IMR-90 (cell line): ENCODE results near the gene ZEB2. TPM values are rescaled to one million over a fixed set of nuclear protein-coding genes. Genes with fewer than 3 reads are reported as not detected.

Experiments used
- ATAC-seq: fragments of 200-7000 bp; cut with Tn5 transposase; 2 replicates; pipeline ENCODE4 v1.9.1; 2020; ENCODE audit warnings: low read depth, mild to moderate bottlenecking, moderate library complexity
- BruUV-seq: library from RNA; stranded (reverse); fragments of 400-500 nt; replicated peaks from 2 replicates; lab custom pipeline; 2021; lab: Mats Ljungman, UMichigan
- CTCF ChIA-PET: fragments of 300-600 bp; formaldehyde crosslinking; extraction: SDS; loops from one replicate; lab custom pipeline; 2021; ENCODE audit warnings: antibody characterized with exemption; lab: Yijun Ruan, JAX
- POLR2A ChIA-PET: fragments of 300-600 bp; sonication (Branson Sonifier 250); formaldehyde crosslinking; loops from one replicate; lab custom pipeline; 2022; ENCODE audit warnings: antibody characterized with exemption; ENCODE audit not compliant: unreplicated experiment; lab: Charles Lee
- DNase-seq: peaks from one replicate; pipeline ENCODE4 v3.0.0; 2013
- H2AFZ ChIP-seq: replicated peaks from 2 replicates; pipeline ENCODE3; 2013; ENCODE audit warnings: low read length, mild to moderate bottlenecking; ENCODE audit not compliant: poor library complexity
- H2AK5ac ChIP-seq: 2 replicates; pipeline ENCODE4 v1.6.1; 2013; ENCODE audit warnings: low read depth, low read length, inconsistent platforms
- H2AK9ac ChIP-seq: replicated peaks from 2 replicates; pipeline ENCODE3; 2013; ENCODE audit warnings: mild to moderate bottlenecking, low read depth, low read length, moderate library complexity; ENCODE audit not compliant: poor library complexity
- H2BK120ac ChIP-seq: 2 replicates; pipeline ENCODE4 v1.6.1; 2013; ENCODE audit warnings: low read depth, low read length, inconsistent platforms
- H2BK15ac ChIP-seq: 3 replicates; pipeline ENCODE4 v1.6.1; 2013; ENCODE audit warnings: low read depth, low read length, inconsistent platforms
- H2BK20ac ChIP-seq: 2 replicates; pipeline ENCODE4 v1.6.1; 2013; ENCODE audit warnings: low read depth, mild to moderate bottlenecking, inconsistent platforms, low read length, moderate library complexity
- H2BK5ac ChIP-seq: 2 replicates; pipeline ENCODE4 v1.6.1; 2013; ENCODE audit warnings: mild to moderate bottlenecking, low read depth, low read length, inconsistent platforms; ENCODE audit not compliant: poor library complexity, severe bottlenecking
- H3K14ac ChIP-seq: replicated peaks from 2 replicates; pipeline ENCODE4 v1.6.1; 2013; ENCODE audit warnings: low read depth, low read length, inconsistent platforms
- H3K18ac ChIP-seq: 2 replicates; pipeline ENCODE4 v1.6.1; 2013; ENCODE audit warnings: low read depth, low read length, control low read depth
- H3K23ac ChIP-seq: 2 replicates; pipeline ENCODE4 v1.6.1; 2013; ENCODE audit warnings: low read depth, low read length, inconsistent platforms
- H3K27ac ChIP-seq: 2 replicates; pipeline ENCODE4 v1.5.1; 2013; ENCODE audit warnings: mild to moderate bottlenecking, control low read depth, low read length; ENCODE audit not compliant: insufficient read depth
- H3K27me3 ChIP-seq: 2 replicates; pipeline ENCODE4 v1.6.1; 2013; ENCODE audit warnings: low read length; ENCODE audit not compliant: control insufficient read depth, insufficient read depth
- H3K36me3 ChIP-seq: 2 replicates; pipeline ENCODE4 v1.6.1; 2013; ENCODE audit warnings: low read length, mixed read lengths; ENCODE audit not compliant: control insufficient read depth, insufficient read depth
- H3K4ac ChIP-seq: 2 replicates; pipeline ENCODE4 v1.6.1; 2013; ENCODE audit warnings: low read depth, low read length, inconsistent platforms
- H3K4me1 ChIP-seq: 2 replicates; pipeline ENCODE4 v1.6.1; 2013; ENCODE audit warnings: low read length, mixed read lengths; ENCODE audit not compliant: control insufficient read depth, insufficient read depth
- H3K4me2 ChIP-seq: 2 replicates; pipeline ENCODE4 v1.6.1; 2013; ENCODE audit warnings: low read depth, mild to moderate bottlenecking, control low read depth, low read length, moderate library complexity
- H3K4me3 ChIP-seq: 2 replicates; pipeline ENCODE4 v1.5.1; 2013; ENCODE audit warnings: low read depth, mild to moderate bottlenecking, control low read depth, low read length, moderate library complexity; ENCODE audit not compliant: insufficient read depth
- H3K56ac ChIP-seq: 2 replicates; pipeline ENCODE4 v1.6.1; 2013; ENCODE audit warnings: low read length, inconsistent platforms; ENCODE audit not compliant: insufficient read depth; ENCODE audit errors: extremely low read depth
- H3K79me1 ChIP-seq, 2 experiments: 2 replicates each; pipeline ENCODE4 v1.6.1; 2013; ENCODE audit warnings: low read length in 2 of 2, inconsistent platforms in 1 of 2, low read depth in 1 of 2
- H3K9ac ChIP-seq: 2 replicates; pipeline ENCODE4 v1.6.1; 2013; ENCODE audit warnings: low read depth, low read length, control low read depth
- H3K9me1 ChIP-seq: 2 replicates; pipeline ENCODE4 v1.6.1; 2013; ENCODE audit warnings: low read length, inconsistent platforms; ENCODE audit not compliant: insufficient read depth
- H3K9me3 ChIP-seq: 2 replicates; pipeline ENCODE4 v1.6.1; 2013; ENCODE audit warnings: low read length; ENCODE audit not compliant: control insufficient read depth, insufficient read depth
- H4K20me1 ChIP-seq: 2 replicates; pipeline ENCODE4 v1.6.1; 2013; ENCODE audit warnings: low read length, inconsistent platforms; ENCODE audit not compliant: insufficient read depth
- H4K5ac ChIP-seq: 2 replicates; pipeline ENCODE4 v1.6.1; 2013; ENCODE audit warnings: mild to moderate bottlenecking, low read depth, low read length, control low read depth
- H4K8ac ChIP-seq, 2 experiments: 2 replicates each; pipeline ENCODE4 v1.6.1; 2013; ENCODE audit warnings: low read depth in 2 of 2, low read length in 2 of 2, control low read depth in 1 of 2, inconsistent platforms in 1 of 2
- H4K91ac ChIP-seq: 2 replicates; pipeline ENCODE4 v1.6.1; 2013; ENCODE audit warnings: low read depth, low read length, inconsistent platforms; ENCODE audit not compliant: insufficient read depth
- MXI1 ChIP-seq: IDR thresholded peaks from 2 replicates; pipeline ENCODE4 v1.6.1; 2012; ENCODE audit warnings: low read depth, mild to moderate bottlenecking, low read length, moderate library complexity, borderline replicate concordance
- NFE2L2 ChIP-seq: fragments of 150-350 bp; IDR thresholded peaks from 2 replicates; pipeline ENCODE4 v1.6.1; 2016; ENCODE audit warnings: low read depth, mild to moderate bottlenecking, low read length
- RAD21 ChIP-seq: IDR thresholded peaks from 2 replicates; pipeline ENCODE4 v1.6.1; 2012; ENCODE audit warnings: low read length, improper control_type of control experiment
- RCOR1 ChIP-seq: IDR thresholded peaks from 2 replicates; pipeline ENCODE4 v1.6.1; 2012; ENCODE audit warnings: mild to moderate bottlenecking, low read length, improper control_type of control experiment; ENCODE audit not compliant: insufficient replicate concordance
- WGBS, 2 experiments: methylation state at CpG; one replicate each; pipeline versions ENCODE4 v1.1.5 to v1.1.7; 2013; ENCODE audit warnings: missing lambda C conversion rate in 2 of 2; ENCODE audit not compliant: insufficient read length in 1 of 2; ENCODE audit errors: extremely low coverage in 2 of 2; 5-methylcytosine and 5-hydroxymethylcytosine counted together
- dilution Hi-C: fragments of 300-500 bp; cut with HindIII; formaldehyde crosslinking; loops from one replicate; pipeline ENCODE4 v1.14.3; 2018; ENCODE audit warnings: low sequenced_read_pairs; ENCODE audit not compliant: unreplicated experiment
- in situ Hi-C: fragments of 300-500 bp; cut with MboI; formaldehyde crosslinking; loops from 3 replicates; pipeline ENCODE4 v1.14.3; 2019; ENCODE audit warnings: low sequenced_read_pairs, inconsistent platforms, mixed read lengths
- intact Hi-C: fragments of 100-400 bp; cut with micrococcal nuclease; formaldehyde crosslinking; loops from 2 replicates; pipeline ENCODE4 v1.10.0; 2022
- polyA plus RNA-seq, 3 experiments: library from polyadenylated mRNA; depleted of rRNA; stranded (reverse); fragments of >200 nt; gene quantifications; 2 replicates each; pipeline ENCODE4 v1.2.3, GENCODE V29; 2012; ENCODE audit warnings: low replicate concordance in 1 of 3
- total RNA-seq: library from RNA; depleted of rRNA; stranded (reverse); fragments of >200 nt; gene quantifications from 2 replicates; pipeline ENCODE4 v1.2.3, GENCODE V29; 2012

Gene ZEB2
- total and polyA plus RNA-seq, 2 of the 4 experiments (the other 2 are of a cell fraction) = 22.4 to 50.9 TPM

DNA sequence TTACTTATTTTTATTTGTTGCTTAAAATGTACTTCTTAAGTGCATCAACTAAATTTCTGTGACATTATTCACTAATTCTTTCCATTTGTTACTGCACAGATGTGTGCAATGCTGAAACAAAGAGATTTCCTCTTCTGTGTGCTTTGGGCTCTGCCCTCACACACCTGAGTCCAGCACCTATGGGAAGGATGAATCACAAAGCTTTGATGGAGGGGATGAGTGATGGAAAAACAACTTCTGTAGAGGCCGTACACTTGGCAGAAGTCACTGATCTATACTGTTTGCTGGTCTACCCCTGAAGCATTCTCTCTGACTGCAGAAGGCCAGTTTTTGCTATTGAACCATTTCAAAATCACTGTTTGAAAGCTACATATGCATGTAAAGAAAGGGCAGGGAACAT, 178.4 kb downstream of the ZEB2 start:
- Histone ChIP-seq H3K79me1 (no peaks in the 10 kb centered on the region), H3K14ac (no peak overlapping the region), H4K5ac (no peak overlapping the region), H3K4me2 (no peak overlapping the region), H2AK5ac (no peak overlapping the region), H3K9ac (no peak overlapping the region), H2AFZ (no peak overlapping the region), H4K91ac (no peak overlapping the region), H2BK120ac (no peak overlapping the region), H3K18ac (no peak overlapping the region), H3K56ac (no peak overlapping the region), H3K27me3 (no peaks in the 10 kb centered on the region), H3K4ac (no peak overlapping the region), H3K4me1 (no peaks in the 10 kb centered on the region), H2AK9ac (no peak overlapping the region), H3K9me1 (no peaks in the 10 kb centered on the region), H3K4me3 (no peak overlapping the region), H3K23ac (no peak overlapping the region), H4K8ac (no peak overlapping the region), H4K20me1 (no peaks in the 10 kb centered on the region), H3K27ac (no peak overlapping the region), H2BK15ac (no peak overlapping the region), H3K36me3 (no peaks in the 10 kb centered on the region), H3K9me3 (no peaks in the 10 kb centered on the region), H2BK20ac (no peak overlapping the region), H2BK5ac (no peak overlapping the region)
- in situ Hi-C loops = no loop called here
- intact Hi-C loops = no loop called here
- no CpG with 5 or more reads among the region's 1 CpG for WGBS, 2 experiments
- no peak for DNase-seq
- dilution Hi-C loops = no loop called here
- ChIA-PET CTCF (no interaction called here), POLR2A (no interaction called here)
- TF ChIP-seq RAD21 (no peak), NFE2L2 (no peak), RCOR1 (no peak), MXI1 (no peak)
- no TSS peak for BruUV-seq
- no peak for ATAC-seq
